CD4-positive, alpha-beta memory T cell (primary cell): ENCODE results near the gene PTBP3. TPM values are rescaled to one million over a fixed set of nuclear protein-coding genes. Genes with fewer than 3 reads are reported as not detected.

Experiments
- CTCF ChIA-PET: fragments of 350-600 bp; sonication (Branson Sonifier 250); formaldehyde crosslinking; loops from one replicate; lab custom pipeline; 2021; ENCODE audit warnings: inconsistent platforms; ENCODE audit not compliant: partially characterized antibody; lab: Charles Lee
- POLR2A ChIA-PET: fragments of 350-600 bp; sonication (Branson Sonifier 250); formaldehyde crosslinking; loops from one replicate; lab custom pipeline; 2021; ENCODE audit not compliant: partially characterized antibody; lab: Charles Lee
- DNase-seq, 5 donors: peaks; one replicate each; pipeline versions ENCODE4 v3.0.0 to v3.0.0-alpha.2; 2020 to 2022; ENCODE audit warnings: mixed read lengths in 1 of 5
- H3K27ac ChIP-seq: one replicate; pipeline ENCODE4 v1.7.0; 2013; ENCODE audit warnings: low read depth, low read length
- H3K27me3 ChIP-seq: 2 replicates; pipeline ENCODE4 v1.7.0; 2013; ENCODE audit warnings: mild to moderate bottlenecking, low read length, moderate library complexity; ENCODE audit not compliant: insufficient read depth
- H3K36me3 ChIP-seq: 2 replicates; pipeline ENCODE4 v1.7.0; 2013; ENCODE audit warnings: mild to moderate bottlenecking, low read length, moderate library complexity; ENCODE audit not compliant: insufficient read depth
- H3K4me1 ChIP-seq: 2 replicates; pipeline ENCODE4 v1.7.0; 2013; ENCODE audit warnings: mild to moderate bottlenecking, low read length, moderate library complexity; ENCODE audit not compliant: insufficient read depth
- H3K4me3 ChIP-seq, 2 donors: one replicate each; pipeline ENCODE4 v1.7.0; 2013; ENCODE audit warnings: low read length in 2 of 2, mild to moderate bottlenecking in 1 of 2
- H3K9me3 ChIP-seq, 2 donors: one replicate each; pipeline ENCODE4 v1.7.0; 2013; ENCODE audit warnings: low read length in 2 of 2, control low read depth in 1 of 2; ENCODE audit not compliant: control insufficient read depth in 1 of 2
- H3K27ac Mint-ChIP-seq, 7 donors: one replicate each; pipeline ENCODE4 v1.8.0; 2020 to 2021; ENCODE audit warnings: mixed read lengths in 7 of 7, mild to moderate bottlenecking in 6 of 7, inconsistent platforms in 3 of 7, moderate library complexity in 3 of 7
- H3K27me3 Mint-ChIP-seq, 2 donors: one replicate each; pipeline ENCODE4 v1.8.0; 2020 to 2021; ENCODE audit warnings: mixed read lengths in 2 of 2
- H3K36me3 Mint-ChIP-seq, 2 donors: one replicate each; pipeline ENCODE4 v1.8.0; 2020 to 2021; ENCODE audit warnings: mixed read lengths in 2 of 2, inconsistent platforms in 1 of 2, mild to moderate bottlenecking in 1 of 2
- H3K4me1 Mint-ChIP-seq, 4 donors: one replicate each; pipeline ENCODE4 v1.8.0; 2020 to 2021; ENCODE audit warnings: mixed read lengths in 4 of 4, mild to moderate bottlenecking in 1 of 4
- H3K4me3 Mint-ChIP-seq, 8 donors: one replicate each; pipeline ENCODE4 v1.8.0; 2020 to 2021; ENCODE audit warnings: mixed read lengths in 8 of 8, mild to moderate bottlenecking in 7 of 8, moderate library complexity in 6 of 8, inconsistent platforms in 3 of 8
- H3K9me3 Mint-ChIP-seq, 8 donors: one replicate each; pipeline ENCODE4 v1.8.0; 2020 to 2021; ENCODE audit warnings: mixed read lengths in 8 of 8, mild to moderate bottlenecking in 5 of 8, inconsistent platforms in 3 of 8, moderate library complexity in 1 of 8
- intact Hi-C: fragments of 100-400 bp; cut with micrococcal nuclease; formaldehyde crosslinking; loops from one replicate; pipeline ENCODE4 v1.15.1; 2023
- polyA plus RNA-seq, 2 donors: library from polyadenylated mRNA; unstranded; fragments of 300-500 nt; fragmentation: Illumina TruSeq; gene quantifications; one replicate each; pipeline ENCODE4 v1.2.3, GENCODE V29; 2021
- total RNA-seq, 2 experiments: library from RNA; stranded (reverse); gene quantifications; one replicate each; pipeline ENCODE4 v1.2.3, GENCODE V29; 2021

Gene PTBP3
- total and polyA plus RNA-seq, 4 experiments from 2014 or later = 30.0 to 139 (median 88.7) TPM

DNA sequence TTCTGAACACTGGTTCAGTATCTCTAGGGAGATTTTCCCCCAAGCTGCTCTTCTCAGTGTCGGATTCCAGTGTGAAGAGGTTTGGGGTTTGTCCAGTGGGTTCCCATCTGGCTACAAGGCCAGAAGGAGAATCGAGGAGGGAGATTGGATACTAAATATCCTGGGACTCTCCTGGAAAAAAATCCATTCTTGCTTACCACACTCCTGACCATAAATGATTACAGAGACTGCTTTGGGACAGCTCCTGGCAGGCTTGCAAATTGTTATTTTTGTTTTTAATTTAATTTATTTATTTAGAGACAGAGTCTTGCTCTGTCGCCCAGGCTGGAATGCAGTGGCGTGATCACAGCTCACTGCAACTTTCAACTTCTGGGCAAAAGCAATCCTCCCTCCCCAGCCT lies 153.6 kb downstream of the PTBP3 start:
- Mint-ChIP-seq H3K36me3 (no peaks in the 10 kb centered on the region), H3K9me3 (peaks cover 0 to 3% (median 0%) of the 10 kb centered on the region in 8 donors), H3K27me3 (no peaks in the 10 kb centered on the region), H3K4me3 (peak overlapping the region in 4 of 8 donors; percentile 19 to 71 (median 38)), H3K4me1 (peaks cover 46 to 71% (median 53%) of the 10 kb centered on the region in 4 donors), H3K27ac (peak overlapping the region in 4 of 7 donors; percentile 50 to 85 (median 74))
- H3K36me3 ChIP-seq = no peaks in the 10 kb centered on the region
- ChIA-PET CTCF (interaction anchor here (0.7 kb wide), 1 partner anchor 60 kb away, joined by 3 read pairs; no protein-coding TSS in a partner anchor), POLR2A (interaction anchor here (1.3 to 1.9 kb wide), 2 partner anchors 154 to 200 kb away, joined by 7 to 11 read pairs; partner anchors contain the start of genes HSDL2 and PTBP3)
- intact Hi-C loops = loop anchor here (5.0 to 10.0 kb wide), 2 partner anchors 83 to 535 kb away; partner anchors contain the start of gene INIP
- DNase-seq = no peak
- no peak overlapping the region for H3K4me3 ChIP-seq
- no peak overlapping the region for H3K27ac ChIP-seq
- H3K9me3 ChIP-seq = no peaks in the 10 kb centered on the region
- H3K27me3 ChIP-seq = no peaks in the 10 kb centered on the region
- H3K4me1 ChIP-seq = peaks cover 57% of the 10 kb centered on the region

DNA sequence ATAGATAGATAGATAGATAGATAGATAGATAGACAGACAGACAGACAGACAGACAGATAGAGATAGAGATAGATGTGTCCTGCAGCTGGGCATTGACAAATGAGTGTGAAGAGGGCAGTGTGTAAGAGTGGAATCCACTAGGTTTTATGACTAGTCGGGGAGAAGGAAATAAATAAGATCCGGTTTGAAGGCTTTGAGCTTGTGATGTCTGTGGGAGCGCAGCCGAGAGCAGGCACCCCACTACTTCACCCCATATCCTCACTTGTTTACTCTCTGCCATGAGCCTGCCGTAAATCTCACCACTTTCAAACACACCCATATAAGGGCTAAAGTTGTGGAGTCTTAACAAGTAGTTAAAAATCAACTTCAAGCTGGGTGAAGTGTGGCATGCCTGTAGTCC lies 156.9 kb downstream of the PTBP3 start:
- H3K36me3 ChIP-seq = no peaks in the 10 kb centered on the region
- peaks cover 85% of the 10 kb centered on the region for H3K4me1 ChIP-seq
- intact Hi-C loops = loop anchor here (5.0 to 10.0 kb wide), 2 partner anchors 79 to 538 kb away; partner anchors contain the start of gene INIP
- H3K4me3 Mint-ChIP-seq = peak overlapping the region; percentile 57 to 86 (median 66)
- ChIA-PET CTCF (interaction anchor here (0.8 to 2.4 kb wide), 15 partner anchors 9 to 346 kb away, joined by 3 to 11 read pairs (median 4); no protein-coding TSS in a partner anchor), POLR2A (interaction anchor here (0.7 to 4.3 kb wide), 14 partner anchors 7 to 280 kb away, joined by 3 to 45 read pairs (median 4); partner anchors contain the start of genes HSDL2, PTBP3 and UGCG)
- DNase-seq = peak; percentile 48 to 67 (median 64)
- no peaks in the 10 kb centered on the region for H3K27me3 Mint-ChIP-seq
- H3K27ac ChIP-seq = no peak overlapping the region
- no peaks in the 10 kb centered on the region for H3K9me3 Mint-ChIP-seq
- peaks cover 62 to 89% (median 75%) of the 10 kb centered on the region in 4 donors for H3K4me1 Mint-ChIP-seq
- H3K9me3 ChIP-seq = no peaks in the 10 kb centered on the region
- H3K4me3 ChIP-seq = no peak overlapping the region
- H3K27me3 ChIP-seq = no peaks in the 10 kb centered on the region
- H3K36me3 Mint-ChIP-seq = no peaks in the 10 kb centered on the region
- H3K27ac Mint-ChIP-seq = peak overlapping the region; percentile 69 to 98 (median 94)

DNA sequence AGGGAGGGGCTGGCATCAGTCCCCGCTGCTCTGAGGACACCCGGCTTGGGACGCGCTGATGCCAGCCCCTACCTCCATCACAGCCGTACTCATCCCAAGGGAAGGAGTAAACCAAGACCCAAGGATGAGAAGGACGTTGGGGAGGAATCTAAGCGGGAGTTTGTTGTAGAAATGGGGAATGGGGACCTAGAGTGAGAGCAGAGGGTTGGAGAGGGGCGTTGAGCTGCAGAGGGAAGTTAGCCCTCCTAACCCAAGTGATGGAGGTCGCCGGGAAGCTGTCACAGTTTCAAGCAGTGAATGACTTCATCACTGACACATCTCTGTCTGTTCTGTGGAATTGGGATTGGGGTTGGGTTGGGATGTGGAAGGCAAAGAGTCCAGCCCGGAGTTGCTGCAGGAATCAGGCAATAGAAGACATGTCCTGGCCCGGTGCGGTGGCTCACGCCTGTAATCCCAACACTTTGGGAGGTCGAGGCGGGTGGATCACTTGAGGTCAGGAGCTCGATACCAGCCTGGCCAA lies 157.6 kb downstream of the PTBP3 start:
- CTCF ChIA-PET = interaction anchor here (1.0 to 2.4 kb wide), 11 partner anchors 9 to 345 kb away, joined by 3 to 11 read pairs (median 5); no protein-coding TSS in a partner anchor
- no peak overlapping the region for H3K27ac ChIP-seq
- no peaks in the 10 kb centered on the region for H3K9me3 ChIP-seq
- H3K4me3 ChIP-seq = peak overlapping the region in 1 of 2 donors; percentile 12
- H3K4me1 Mint-ChIP-seq = peaks cover 58 to 88% (median 74%) of the 10 kb centered on the region in 4 donors
- H3K27me3 ChIP-seq = no peaks in the 10 kb centered on the region
- DNase-seq = peak in 4 of 5 donors; percentile 9 to 33 (median 17)
- peak overlapping the region; percentile 69 to 98 (median 94) for H3K27ac Mint-ChIP-seq
- H3K36me3 ChIP-seq = no peaks in the 10 kb centered on the region
- intact Hi-C loops = loop anchor here (2.0 to 10.0 kb wide), 4 partner anchors 47 to 539 kb away; partner anchors contain the start of gene INIP
- H3K4me3 Mint-ChIP-seq = peak overlapping the region; percentile 57 to 86 (median 72)
- H3K27me3 Mint-ChIP-seq = no peaks in the 10 kb centered on the region
- H3K9me3 Mint-ChIP-seq = no peaks in the 10 kb centered on the region
- POLR2A ChIA-PET = interaction anchor here (1.0 to 4.3 kb wide), 10 partner anchors 8 to 204 kb away, joined by 3 to 45 read pairs (median 4); partner anchors contain the start of genes HSDL2 and PTBP3
- peaks cover 78% of the 10 kb centered on the region for H3K4me1 ChIP-seq
- no peaks in the 10 kb centered on the region for H3K36me3 Mint-ChIP-seq

DNA sequence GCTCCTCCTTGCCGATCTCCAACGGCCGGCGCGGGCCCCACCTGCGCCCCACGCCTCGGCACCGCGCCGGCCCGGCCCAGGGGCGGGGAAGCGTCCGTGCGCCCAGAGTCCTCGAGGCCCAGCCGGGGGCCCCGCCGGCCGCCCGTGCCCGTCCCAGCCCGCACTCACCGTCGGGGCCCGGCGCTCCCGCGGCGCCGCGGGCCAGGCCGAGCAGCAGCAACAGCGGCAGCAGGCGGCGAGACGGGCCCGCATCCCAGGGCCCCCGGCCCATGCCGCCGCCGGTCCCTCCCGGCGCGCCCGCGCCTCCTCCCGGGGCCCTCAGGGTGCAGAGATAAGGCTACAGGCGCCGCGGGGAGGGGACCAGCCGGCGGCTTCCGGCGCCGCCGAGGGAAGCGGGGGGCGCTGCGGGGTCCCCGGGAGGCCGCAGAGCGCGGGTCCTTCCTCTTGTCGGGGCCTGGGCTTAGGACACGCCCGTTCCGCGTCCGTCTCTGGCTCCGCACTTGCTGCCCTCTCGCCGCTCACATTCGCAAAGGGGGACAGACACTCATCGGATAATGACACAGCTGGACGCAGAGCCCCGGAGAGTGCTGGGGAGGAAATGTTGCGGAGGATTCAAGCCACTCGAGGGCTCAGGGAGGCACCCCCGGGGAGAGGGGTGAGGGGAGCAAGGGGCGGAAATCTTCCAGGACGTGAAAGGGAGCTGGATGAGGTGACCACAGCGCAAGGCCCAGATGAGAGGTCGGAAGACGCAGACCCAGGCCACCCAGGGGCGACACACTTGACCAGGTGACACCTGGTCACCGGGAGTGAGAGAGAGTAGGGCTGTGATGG lies 158.2 kb downstream of the PTBP3 start, which contains the start of gene SUSD1:
Gene SUSD1 (minus strand): TSS at position 333 of the 831 bp plus-strand sequence. CDS start 62 bp downstream, at position 271.
- H3K27me3 Mint-ChIP-seq = no peaks in the 10 kb centered on the region
- CTCF ChIA-PET = interaction anchor here (1.4 to 2.4 kb wide), 4 partner anchors 10 to 78 kb away, joined by 6 to 11 read pairs (median 6); no protein-coding TSS in a partner anchor
- peak in 4 of 5 donors; percentile 33 to 55 (median 50) for DNase-seq
- Histone ChIP-seq H3K9me3 (no peaks in the 10 kb centered on the region), H3K27ac (peak within 1 kb of the TSS; percentile 33), H3K36me3 (no peaks in the 10 kb centered on the region), H3K27me3 (no peaks in the 10 kb centered on the region), H3K4me1 (peaks cover 71% of the 10 kb centered on the region), H3K4me3 (peak within 1 kb of the TSS; percentile 54 to 68)
- POLR2A ChIA-PET = interaction anchor here (0.8 to 4.3 kb wide), 10 partner anchors 9 to 692 kb away, joined by 3 to 45 read pairs (median 4); partner anchors contain the start of genes HSDL2 and PTBP3
- intact Hi-C loops = loop anchor here (1.0 to 10.0 kb wide), 5 partner anchors 48 to 540 kb away; partner anchors contain the start of genes INIP and PTBP3
- H3K36me3 Mint-ChIP-seq = peaks cover 0 to 4% of the 10 kb centered on the region in 2 donors
- peak within 1 kb of the TSS; percentile 82 to 98 (median 95) for H3K27ac Mint-ChIP-seq
- peak within 1 kb of the TSS; percentile 88 to 96 (median 91) for H3K4me3 Mint-ChIP-seq
- no peaks in the 10 kb centered on the region for H3K9me3 Mint-ChIP-seq
- H3K4me1 Mint-ChIP-seq = peaks cover 53 to 86% (median 71%) of the 10 kb centered on the region in 4 donors

DNA sequence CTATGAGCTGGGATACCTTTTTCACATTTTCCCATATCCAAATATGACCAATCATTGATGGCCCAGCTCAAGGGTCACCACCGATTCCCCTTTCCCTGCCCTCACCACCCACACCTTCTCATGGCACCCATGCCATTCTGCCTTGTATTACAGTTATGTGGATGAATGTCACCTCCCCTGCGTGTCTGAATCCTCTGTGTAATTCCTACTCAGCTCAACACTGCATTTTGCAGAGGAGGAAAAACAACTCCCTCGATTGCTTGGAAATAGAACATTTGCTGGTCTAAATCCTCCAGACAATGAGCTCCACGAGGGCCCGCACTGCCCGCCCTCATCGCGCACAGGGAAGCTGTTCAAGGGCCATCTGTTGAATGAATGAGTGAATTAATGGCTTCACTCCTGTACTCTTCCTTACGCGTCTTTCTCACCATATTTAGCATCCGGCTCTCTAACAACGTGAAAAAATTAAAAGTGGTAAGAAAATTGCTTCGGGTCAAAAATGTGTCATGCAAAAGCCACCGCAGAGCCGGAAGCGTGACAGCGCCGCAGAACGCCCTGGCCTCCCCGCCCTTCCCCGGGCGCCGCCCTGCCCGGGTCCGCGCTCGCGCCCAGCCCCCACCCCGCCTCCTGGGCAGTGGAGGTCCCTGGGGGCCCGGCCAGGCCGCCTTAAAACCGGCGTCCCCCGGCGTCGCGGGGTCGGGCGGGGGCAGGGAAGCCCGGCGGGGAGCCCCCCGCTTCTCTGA lies 159.0 kb downstream of the PTBP3 start:
- peak overlapping the region; percentile 54 to 68 for H3K4me3 ChIP-seq
- H3K27me3 Mint-ChIP-seq = no peaks in the 10 kb centered on the region
- peaks cover 0 to 5% of the 10 kb centered on the region in 2 donors for H3K36me3 Mint-ChIP-seq
- peaks cover 49 to 88% (median 69%) of the 10 kb centered on the region in 4 donors for H3K4me1 Mint-ChIP-seq
- peak; percentile 75 to 83 (median 80) for DNase-seq
- no peaks in the 10 kb centered on the region for H3K27me3 ChIP-seq
- H3K36me3 ChIP-seq = no peaks in the 10 kb centered on the region
- ChIA-PET POLR2A (interaction anchor here (0.8 to 4.3 kb wide), 6 partner anchors 9 to 691 kb away, joined by 3 to 45 read pairs (median 4); partner anchors contain the start of gene PTBP3), CTCF (interaction anchor here (1.0 to 1.4 kb wide), 3 partner anchors 11 to 93 kb away, joined by 3 to 7 read pairs (median 5); no protein-coding TSS in a partner anchor)
- peaks cover 64% of the 10 kb centered on the region for H3K4me1 ChIP-seq
- intact Hi-C loops = loop anchor here (1.0 to 10.0 kb wide), 4 partner anchors 48 to 540 kb away; partner anchors contain the start of genes INIP and PTBP3
- no peaks in the 10 kb centered on the region for H3K9me3 ChIP-seq
- H3K4me3 Mint-ChIP-seq = peak overlapping the region; percentile 88 to 96 (median 91)
- no peaks in the 10 kb centered on the region for H3K9me3 Mint-ChIP-seq
- peak overlapping the region; percentile 82 to 97 (median 95) for H3K27ac Mint-ChIP-seq
- peak overlapping the region; percentile 19 for H3K27ac ChIP-seq
